ENCODE results near the gene NIM1K.
"Not testable (repeated sequence)": the region's sequence is repeated elsewhere in the genome, so short reads cannot be mapped to it uniquely, and the experiment has no call there.

The NIM1K gene

DNA sequence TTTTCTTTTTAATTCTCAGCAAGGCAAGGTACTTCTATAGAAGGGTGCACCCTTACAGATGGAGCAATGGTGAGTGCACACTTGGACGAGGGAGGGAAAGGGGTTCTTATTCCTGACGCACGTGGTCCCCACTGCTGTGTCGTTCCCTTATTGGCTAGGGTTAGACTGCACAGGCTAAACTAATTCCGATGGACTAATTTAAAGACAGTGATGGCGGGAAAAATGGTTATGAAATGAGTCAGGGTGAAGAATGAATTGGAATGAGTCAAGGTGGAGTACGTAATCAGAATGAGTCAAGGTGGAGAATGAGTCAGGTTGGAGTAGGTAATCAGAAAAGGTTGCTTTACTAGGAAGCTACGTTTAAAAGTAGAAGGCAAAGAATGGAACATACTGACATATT lies 123.2 kb downstream of the NIM1K start:
- DNase-seq (ENCODE audit: low read depth) = no peak
- TF ChIP-seq CTCF (IDR thresholded peaks at IDR 0.05; ENCODE audit: low read depth, low read length, missing control alignments) = no peak
- no peak overlapping the region for H3K4me3 ChIP-seq (ENCODE audit: low read depth, low read length)

DNA sequence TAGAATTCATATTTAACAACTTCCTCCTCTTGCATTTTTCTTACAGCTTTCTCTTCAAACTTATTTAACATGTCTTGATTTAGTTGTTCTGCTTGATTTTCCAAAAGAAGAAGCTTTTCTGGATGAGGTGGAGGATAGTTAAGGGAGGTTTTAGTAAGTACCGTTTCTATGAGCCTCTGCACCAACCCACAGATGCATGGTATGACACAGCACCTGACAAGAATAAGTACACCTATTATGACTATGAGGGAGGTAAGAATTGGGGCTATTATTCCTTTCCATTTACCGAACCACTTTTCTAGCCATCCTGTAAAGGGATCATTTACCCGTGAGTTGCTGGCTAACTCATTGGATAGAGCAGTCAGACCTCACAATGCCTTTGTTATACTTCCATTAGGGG lies 123.7 kb downstream of the NIM1K start:
- no peak for DNase-seq (ENCODE audit: low read depth)
- no peak overlapping the region for H3K4me3 ChIP-seq (ENCODE audit: low read depth, low read length)
- no peak for TF ChIP-seq CTCF (IDR thresholded peaks at IDR 0.05; ENCODE audit: low read depth, low read length, missing control alignments)

GRCh38 chr5:43316421-43316820 lies 124.4 kb downstream of the NIM1K start:
- TF ChIP-seq CTCF (IDR thresholded peaks at IDR 0.05; ENCODE audit: low read depth, low read length, missing control alignments) = no peak
- no peak overlapping the region for H3K4me3 ChIP-seq (ENCODE audit: low read depth, low read length)
- DNase-seq (ENCODE audit: low read depth) = no peak

DNA sequence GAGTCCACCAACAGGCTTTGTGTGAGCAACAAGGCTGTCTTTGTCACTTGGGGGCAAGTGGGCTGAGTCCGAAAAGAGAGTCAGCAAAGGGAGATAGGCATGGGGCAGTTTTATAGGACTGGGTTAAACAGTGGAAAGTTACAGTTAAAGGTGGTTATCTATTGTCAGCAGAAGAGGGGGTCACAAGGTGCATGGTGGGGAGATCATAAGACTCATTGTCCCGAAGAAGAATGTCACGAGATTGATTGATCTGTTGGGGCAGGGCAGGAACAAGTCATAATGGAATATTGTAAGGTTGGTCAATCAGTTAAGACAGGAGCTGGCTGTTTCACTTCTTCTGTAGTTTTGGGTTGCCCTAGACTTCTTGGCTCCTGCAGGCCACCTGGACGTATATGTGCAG lies 128.8 kb downstream of the NIM1K start:
- no peak for TF ChIP-seq CTCF (IDR thresholded peaks at IDR 0.05; ENCODE audit: low read depth, low read length, missing control alignments)
- DNase-seq (ENCODE audit: low read depth) = no peak
- H3K4me3 ChIP-seq (ENCODE audit: low read depth, low read length) = no peak overlapping the region

DNA sequence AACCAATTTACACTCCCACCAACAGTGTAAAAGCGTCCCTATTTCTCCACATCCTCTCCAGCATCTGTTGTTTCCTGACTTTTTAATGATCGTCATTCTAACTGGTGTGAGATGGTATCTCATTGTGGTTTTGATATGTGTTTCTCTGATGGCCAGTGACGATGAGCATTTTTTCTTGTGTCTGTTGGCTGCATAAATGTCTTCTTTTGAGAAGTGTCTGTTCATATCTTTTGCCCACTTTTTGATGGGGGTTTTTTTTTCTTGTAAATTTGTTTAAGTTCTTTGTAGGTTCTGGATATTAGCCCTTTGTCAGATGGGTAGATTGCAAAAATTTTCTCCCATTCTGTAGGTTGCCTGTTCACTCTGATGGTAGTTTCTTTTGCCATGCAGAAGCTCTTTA lies 131.5 kb downstream of the NIM1K start:
- not testable (repeated sequence) for H3K4me3 ChIP-seq (ENCODE audit: low read depth, low read length); DNase-seq (ENCODE audit: low read depth)

GRCh38 chr5:43325624-43326023 lies 133.6 kb downstream of the NIM1K start:
- DNase-seq (ENCODE audit: low read depth); H3K4me3 ChIP-seq (ENCODE audit: low read depth, low read length): not testable (repeated sequence)
